ENCODE data around the gene PIM1.

PIM1 gene

GRCh38 chr6:37222992-37223391, 53.0 kb downstream of the PIM1 start:
- no peak for DNase-seq (ENCODE audit: low spot score)
